ENCODE results near the gene FASTKD1.
A peak's percentile ranks its signal among the peaks of the same experiment; 100 is the strongest.
"Not testable (repeated sequence)": the region's sequence is repeated elsewhere in the genome, so short reads cannot be mapped to it uniquely, and the experiment has no call there.

FASTKD1 gene

GRCh38 chr2:169585673-169586072 lies 12.0 kb upstream of the FASTKD1 start:
- Histone ChIP-seq H3K27me3 (ENCODE audit: control insufficient read depth in 1 of 2, insufficient read depth in 2 of 2, low read length in 2 of 2) (no peaks in the 10 kb centered on the region), H3K36me3 (ENCODE audit: control insufficient read depth in 2 of 2, insufficient read depth in 2 of 2, low read length in 2 of 2) (no peaks in the 10 kb centered on the region), H3K9me3 (ENCODE audit: control insufficient read depth in 2 of 2, low read length in 2 of 2) (no peaks in the 10 kb centered on the region), H3K27ac (ENCODE audit: low read length) (no peak overlapping the region), H3K9ac (ENCODE audit: low read length in 2 of 2) (peak overlapping the region in 1 of 2 donors; percentile 100), H3K4me3 (ENCODE audit: low read length in 2 of 2) (peak overlapping the region; percentile 99 to 100), H3K4me1 (ENCODE audit: control insufficient read depth, insufficient read depth, low read length) (peaks cover 8% of the 10 kb centered on the region)

- Histone ChIP-seq H3K36me3 (ENCODE audit: control insufficient read depth in 2 of 2, insufficient read depth in 2 of 2, low read length in 2 of 2) (no peaks in the 10 kb centered on the region), H3K4me3 (ENCODE audit: low read length in 2 of 2) (peak within 1 kb of the TSS; percentile 99 to 100), H3K27ac (ENCODE audit: low read length) (peak within 1 kb of the TSS; percentile 99), H3K9ac (ENCODE audit: low read length in 2 of 2) (peak within 1 kb of the TSS; percentile 99 to 100), H3K4me1 (ENCODE audit: control insufficient read depth, insufficient read depth, low read length) (peaks cover 8% of the 10 kb centered on the region), H3K27me3 (ENCODE audit: control insufficient read depth in 1 of 2, insufficient read depth in 2 of 2, low read length in 2 of 2) (no peaks in the 10 kb centered on the region), H3K9me3 (ENCODE audit: control insufficient read depth in 2 of 2, low read length in 2 of 2) (no peaks in the 10 kb centered on the region)
Observed at GRCh38 chr2:169584005-169584877, 10.6 kb upstream of the FASTKD1 start, which contains the start of gene PPIG. Gene PPIG (plus strand): TSS chr2:169584351. CDS start chr2:169604042, 19,691 bp downstream.

- H3K9ac ChIP-seq (ENCODE audit: low read length in 2 of 2), result no peak overlapping the region
- peak overlapping the region; percentile 99 to 100 for H3K4me3 ChIP-seq (ENCODE audit: low read length in 2 of 2)
- H3K9me3 ChIP-seq (ENCODE audit: control insufficient read depth in 2 of 2, low read length in 2 of 2), result no peaks in the 10 kb centered on the region
- H3K27ac ChIP-seq (ENCODE audit: low read length), result peak overlapping the region; percentile 99
- no peaks in the 10 kb centered on the region for H3K27me3 ChIP-seq (ENCODE audit: control insufficient read depth in 1 of 2, insufficient read depth in 2 of 2, low read length in 2 of 2)
- no peaks in the 10 kb centered on the region for H3K36me3 ChIP-seq (ENCODE audit: control insufficient read depth in 2 of 2, insufficient read depth in 2 of 2, low read length in 2 of 2)
- H3K4me1 ChIP-seq (ENCODE audit: control insufficient read depth, insufficient read depth, low read length), result peaks cover 8% of the 10 kb centered on the region
Observed at GRCh38 chr2:169583518-169583917, 9.9 kb upstream of the FASTKD1 start.

GRCh38 chr2:169582552-169583266 lies 9.0 kb upstream of the FASTKD1 start:
- H3K36me3 ChIP-seq (ENCODE audit: control insufficient read depth in 2 of 2, insufficient read depth in 2 of 2, low read length in 2 of 2); H3K4me1 ChIP-seq (ENCODE audit: control insufficient read depth, insufficient read depth, low read length); H3K9ac ChIP-seq (ENCODE audit: low read length in 2 of 2); H3K27ac ChIP-seq (ENCODE audit: low read length); H3K9me3 ChIP-seq (ENCODE audit: control insufficient read depth in 2 of 2, low read length in 2 of 2); H3K4me3 ChIP-seq (ENCODE audit: low read length in 2 of 2); H3K27me3 ChIP-seq (ENCODE audit: control insufficient read depth in 1 of 2, insufficient read depth in 2 of 2, low read length in 2 of 2): not testable (repeated sequence)

GRCh38 chr2:169579044-169579443 lies 5.4 kb upstream of the FASTKD1 start:
- no peak overlapping the region for H3K9ac ChIP-seq (ENCODE audit: low read length in 2 of 2)
- no peaks in the 10 kb centered on the region for H3K9me3 ChIP-seq (ENCODE audit: control insufficient read depth in 2 of 2, low read length in 2 of 2)
- no peaks in the 10 kb centered on the region for H3K27me3 ChIP-seq (ENCODE audit: control insufficient read depth in 1 of 2, insufficient read depth in 2 of 2, low read length in 2 of 2)
- H3K36me3 ChIP-seq (ENCODE audit: control insufficient read depth in 2 of 2, insufficient read depth in 2 of 2, low read length in 2 of 2), result no peaks in the 10 kb centered on the region
- H3K4me1 ChIP-seq (ENCODE audit: control insufficient read depth, insufficient read depth, low read length), result no peaks in the 10 kb centered on the region
- H3K27ac ChIP-seq (ENCODE audit: low read length), result no peak overlapping the region
- no peak overlapping the region for H3K4me3 ChIP-seq (ENCODE audit: low read length in 2 of 2)

- not testable (repeated sequence) for H3K27me3 ChIP-seq (ENCODE audit: control insufficient read depth in 1 of 2, insufficient read depth in 2 of 2, low read length in 2 of 2); H3K9me3 ChIP-seq (ENCODE audit: control insufficient read depth in 2 of 2, low read length in 2 of 2); H3K36me3 ChIP-seq (ENCODE audit: control insufficient read depth in 2 of 2, insufficient read depth in 2 of 2, low read length in 2 of 2); H3K27ac ChIP-seq (ENCODE audit: low read length); H3K4me1 ChIP-seq (ENCODE audit: control insufficient read depth, insufficient read depth, low read length); H3K9ac ChIP-seq (ENCODE audit: low read length in 2 of 2); H3K4me3 ChIP-seq (ENCODE audit: low read length in 2 of 2)
Observed at GRCh38 chr2:169575264-169575663, 1.6 kb upstream of the FASTKD1 start.

GRCh38 chr2:169574539-169574938 lies 874 bp upstream of the FASTKD1 start:
- not testable (repeated sequence) for H3K36me3 ChIP-seq (ENCODE audit: control insufficient read depth in 2 of 2, insufficient read depth in 2 of 2, low read length in 2 of 2); H3K4me1 ChIP-seq (ENCODE audit: control insufficient read depth, insufficient read depth, low read length); H3K27ac ChIP-seq (ENCODE audit: low read length); H3K4me3 ChIP-seq (ENCODE audit: low read length in 2 of 2); H3K27me3 ChIP-seq (ENCODE audit: control insufficient read depth in 1 of 2, insufficient read depth in 2 of 2, low read length in 2 of 2); H3K9me3 ChIP-seq (ENCODE audit: control insufficient read depth in 2 of 2, low read length in 2 of 2); H3K9ac ChIP-seq (ENCODE audit: low read length in 2 of 2)

GRCh38 chr2:169573974-169574299 lies 272 bp upstream of the FASTKD1 start:
- no peak overlapping the region for H3K27ac ChIP-seq (ENCODE audit: low read length)
- H3K4me3 ChIP-seq (ENCODE audit: low read length in 2 of 2), result peak overlapping the region; percentile 94
- H3K9me3 ChIP-seq (ENCODE audit: control insufficient read depth in 2 of 2, low read length in 2 of 2), result no peaks in the 10 kb centered on the region
- H3K27me3 ChIP-seq (ENCODE audit: control insufficient read depth in 1 of 2, insufficient read depth in 2 of 2, low read length in 2 of 2), result no peaks in the 10 kb centered on the region
- no peaks in the 10 kb centered on the region for H3K36me3 ChIP-seq (ENCODE audit: control insufficient read depth in 2 of 2, insufficient read depth in 2 of 2, low read length in 2 of 2)
- peak overlapping the region; percentile 75 to 84 for H3K9ac ChIP-seq (ENCODE audit: low read length in 2 of 2)
- H3K4me1 ChIP-seq (ENCODE audit: control insufficient read depth, insufficient read depth, low read length), result peaks cover 6% of the 10 kb centered on the region

GRCh38 chr2:169572821-169573159 lies 875 bp downstream of the FASTKD1 start:
- H3K36me3 ChIP-seq (ENCODE audit: control insufficient read depth in 2 of 2, insufficient read depth in 2 of 2, low read length in 2 of 2), result no peaks in the 10 kb centered on the region
- H3K27ac ChIP-seq (ENCODE audit: low read length), result no peak overlapping the region
- peaks cover 6% of the 10 kb centered on the region for H3K4me1 ChIP-seq (ENCODE audit: control insufficient read depth, insufficient read depth, low read length)
- peak overlapping the region; percentile 75 to 84 for H3K9ac ChIP-seq (ENCODE audit: low read length in 2 of 2)
- no peaks in the 10 kb centered on the region for H3K9me3 ChIP-seq (ENCODE audit: control insufficient read depth in 2 of 2, low read length in 2 of 2)
- H3K27me3 ChIP-seq (ENCODE audit: control insufficient read depth in 1 of 2, insufficient read depth in 2 of 2, low read length in 2 of 2), result no peaks in the 10 kb centered on the region
- peak overlapping the region; percentile 94 for H3K4me3 ChIP-seq (ENCODE audit: low read length in 2 of 2)

GRCh38 chr2:169572189-169572588 lies 1.5 kb downstream of the FASTKD1 start:
- no peaks in the 10 kb centered on the region for H3K36me3 ChIP-seq (ENCODE audit: control insufficient read depth in 2 of 2, insufficient read depth in 2 of 2, low read length in 2 of 2)
- no peak overlapping the region for H3K27ac ChIP-seq (ENCODE audit: low read length)
- no peak overlapping the region for H3K9ac ChIP-seq (ENCODE audit: low read length in 2 of 2)
- peaks cover 6% of the 10 kb centered on the region for H3K4me1 ChIP-seq (ENCODE audit: control insufficient read depth, insufficient read depth, low read length)
- H3K4me3 ChIP-seq (ENCODE audit: low read length in 2 of 2), result no peak overlapping the region
- H3K27me3 ChIP-seq (ENCODE audit: control insufficient read depth in 1 of 2, insufficient read depth in 2 of 2, low read length in 2 of 2), result no peaks in the 10 kb centered on the region
- H3K9me3 ChIP-seq (ENCODE audit: control insufficient read depth in 2 of 2, low read length in 2 of 2), result no peaks in the 10 kb centered on the region

- no peak overlapping the region for H3K27ac ChIP-seq (ENCODE audit: low read length)
Observed at GRCh38 chr2:169571571-169571970, 2.1 kb downstream of the FASTKD1 start.

More at GRCh38 chr2:169571571-169571970, 2.1 kb downstream of the FASTKD1 start:
- Histone ChIP-seq H3K27me3 (ENCODE audit: control insufficient read depth in 1 of 2, insufficient read depth in 2 of 2, low read length in 2 of 2) (no peaks in the 10 kb centered on the region), H3K9me3 (ENCODE audit: control insufficient read depth in 2 of 2, low read length in 2 of 2) (no peaks in the 10 kb centered on the region), H3K36me3 (ENCODE audit: control insufficient read depth in 2 of 2, insufficient read depth in 2 of 2, low read length in 2 of 2) (no peaks in the 10 kb centered on the region), H3K4me1 (ENCODE audit: control insufficient read depth, insufficient read depth, low read length) (peaks cover 6% of the 10 kb centered on the region), H3K9ac (ENCODE audit: low read length in 2 of 2) (no peak overlapping the region), H3K4me3 (ENCODE audit: low read length in 2 of 2) (no peak overlapping the region)
